ENCODE results near the gene CPN1. TPM values are rescaled to one million over a fixed set of nuclear protein-coding genes. Genes with fewer than 3 reads are reported as not detected.
"Not testable (repeated sequence)": the region's sequence is repeated elsewhere in the genome, so short reads cannot be mapped to it uniquely, and the experiment has no call there.

CPN1 gene
- total and polyA plus RNA-seq, 2 of the 8 experiments (the other 6 are each of a cell fraction or from before 2014, with no cell fraction given): 0.15 to 0.20 TPM

GRCh38 chr10:100011906-100012305 is 69.8 kb downstream of the CPN1 start:
- H2BK120ac ChIP-seq (replicated peaks; ENCODE audit: low read depth, low read length); H4K8ac ChIP-seq (ENCODE audit: extremely low read depth, insufficient read depth, low read length); H3K4me3 ChIP-seq (ENCODE audit: extremely low read depth in 1 of 4, insufficient read depth in 2 of 4, low read depth in 3 of 4, low read length in 4 of 4); H2AFZ ChIP-seq (ENCODE audit: low read length); H2AK5ac ChIP-seq (ENCODE audit: low read depth, low read length); H3K9me3 ChIP-seq (ENCODE audit: insufficient read depth in 2 of 2, low read depth in 1 of 2, low read length in 1 of 2); H3K27me3 ChIP-seq (replicated peaks in 1 of 4; ENCODE audit: control insufficient read depth in 3 of 4, extremely low read depth in 1 of 4, insufficient read depth in 3 of 4, low read length in 3 of 4); H3K23ac ChIP-seq (ENCODE audit: insufficient read length); H3K18ac ChIP-seq (ENCODE audit: extremely low read depth, low read length); POLR2A ChIA-PET (ENCODE audit: partially characterized antibody); H3K79me1 ChIP-seq (ENCODE audit: low read depth, low read length); H2BK15ac ChIP-seq (ENCODE audit: low read length); FAIRE-seq; DNase-seq (ENCODE audit: low read depth in 1 of 2, low spot score in 2 of 2); H2BK12ac ChIP-seq (ENCODE audit: low read depth, low read length); H4K20me1 ChIP-seq (replicated peaks in 1 of 2; ENCODE audit: control insufficient read depth in 1 of 2, insufficient read depth in 2 of 2, low read length in 2 of 2); H3K79me2 ChIP-seq (ENCODE audit: control insufficient read depth in 1 of 2, insufficient read depth in 2 of 2, low read length in 2 of 2); H3K4me2 ChIP-seq (ENCODE audit: insufficient read depth in 1 of 2, low read depth in 2 of 2, low read length in 2 of 2); H3K27ac ChIP-seq (ENCODE audit: low read depth, low read length); H3K4ac ChIP-seq (replicated peaks; ENCODE audit: insufficient read length, low read depth, low read length); H2BK20ac ChIP-seq (ENCODE audit: low read length); H2BK5ac ChIP-seq (ENCODE audit: low read depth, low read length); H3K9ac ChIP-seq (replicated peaks in 1 of 4; ENCODE audit: extremely low read depth in 1 of 4, low read depth in 3 of 4, low read length in 3 of 4); H3K36me3 ChIP-seq (ENCODE audit: control insufficient read depth in 2 of 4, insufficient read depth in 4 of 4, low read length in 3 of 4); H3K56ac ChIP-seq (replicated peaks; ENCODE audit: insufficient read length, low read depth, low read length); H3K23me2 ChIP-seq (ENCODE audit: low read depth, low read length); H3K4me1 ChIP-seq (replicated peaks in 1 of 4; ENCODE audit: control insufficient read depth in 3 of 4, insufficient read depth in 4 of 4, low read length in 3 of 4); H3K14ac ChIP-seq (ENCODE audit: insufficient read length); H4K91ac ChIP-seq (replicated peaks; ENCODE audit: insufficient read length, low read length); H4K5ac ChIP-seq (ENCODE audit: insufficient read length, low read depth, low read length): not testable (repeated sequence)
- CTCF ChIA-PET (ENCODE audit: partially characterized antibody): interaction anchor here (0.9 to 8.7 kb wide), 6 partner anchors 9 to 166 kb away, joined by 3 to 57 read pairs (median 8); no protein-coding TSS in a partner anchor
- 91% methylated on average over 20 of the region's 20 CpGs; no CpG with 5 or more reads in 1 of the 2 experiments for WGBS, 2 experiments (ENCODE audit: extremely low coverage in 1 of 2, insufficient coverage in 1 of 2, insufficient read length in 1 of 2, insufficient replicate concordance in 2 of 2, low coverage in 1 of 2, low lambda C conversion rate in 2 of 2, missing lambda C conversion rate in 1 of 2)
